Measurements from ENCODE around the gene ABCF2.

The ABCF2 gene

DNA sequence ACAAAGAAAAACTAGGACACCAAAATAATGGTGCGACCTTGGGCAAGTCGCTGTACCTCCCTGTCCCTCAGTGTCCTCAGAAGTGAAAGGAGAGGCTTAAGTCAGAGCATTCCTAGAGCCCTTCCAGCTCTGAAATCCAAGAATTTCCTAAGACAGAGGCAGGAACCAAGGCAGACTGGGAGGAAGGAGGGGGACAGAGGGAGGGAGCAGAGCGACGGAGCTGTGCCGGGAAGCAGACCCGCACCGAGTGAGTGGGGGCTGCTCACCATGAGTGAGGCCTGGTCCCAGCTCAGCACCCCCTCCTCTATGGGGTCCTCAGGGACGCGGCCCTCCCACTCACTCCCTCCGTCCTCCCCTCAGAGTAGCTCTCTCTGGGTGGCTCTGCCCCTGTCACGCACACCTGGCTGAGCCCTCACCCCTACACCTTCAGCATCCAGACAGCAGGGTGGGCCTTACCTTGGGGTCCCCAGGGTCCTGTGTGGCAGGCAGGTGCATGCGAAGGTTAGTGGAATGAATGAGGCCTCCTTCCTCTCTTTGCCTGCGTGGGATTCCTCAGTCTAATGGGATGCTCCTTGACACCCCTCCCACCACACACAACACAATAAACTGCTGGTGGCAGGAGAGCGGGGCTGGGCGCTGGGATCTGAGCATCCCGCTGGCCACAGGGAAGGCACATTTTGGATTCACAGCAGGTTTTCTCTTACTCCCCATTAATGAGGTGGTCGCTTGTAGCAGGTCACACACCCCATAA is 26.1 kb upstream of the ABCF2 start:
- DNase-seq (ENCODE audit: low read depth in 1 of 2, low spot score in 1 of 2), result no peak

DNA sequence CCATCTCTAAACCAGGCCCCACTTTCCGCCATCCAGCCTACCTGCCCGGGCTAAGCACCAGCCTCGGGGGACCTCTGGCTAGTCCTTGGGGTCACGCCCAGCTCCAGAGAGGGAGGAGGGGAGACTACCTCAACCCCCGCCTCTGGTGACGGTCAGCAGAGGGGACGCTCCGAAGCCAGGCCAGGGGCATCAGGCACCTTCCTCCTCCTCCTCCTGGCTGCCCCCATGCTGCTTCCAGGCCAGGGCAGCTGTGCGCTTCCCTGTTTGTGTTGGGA is 25.5 kb upstream of the ABCF2 start:
- DNase-seq (ENCODE audit: low read depth in 1 of 2, low spot score in 1 of 2), result no peak

DNA sequence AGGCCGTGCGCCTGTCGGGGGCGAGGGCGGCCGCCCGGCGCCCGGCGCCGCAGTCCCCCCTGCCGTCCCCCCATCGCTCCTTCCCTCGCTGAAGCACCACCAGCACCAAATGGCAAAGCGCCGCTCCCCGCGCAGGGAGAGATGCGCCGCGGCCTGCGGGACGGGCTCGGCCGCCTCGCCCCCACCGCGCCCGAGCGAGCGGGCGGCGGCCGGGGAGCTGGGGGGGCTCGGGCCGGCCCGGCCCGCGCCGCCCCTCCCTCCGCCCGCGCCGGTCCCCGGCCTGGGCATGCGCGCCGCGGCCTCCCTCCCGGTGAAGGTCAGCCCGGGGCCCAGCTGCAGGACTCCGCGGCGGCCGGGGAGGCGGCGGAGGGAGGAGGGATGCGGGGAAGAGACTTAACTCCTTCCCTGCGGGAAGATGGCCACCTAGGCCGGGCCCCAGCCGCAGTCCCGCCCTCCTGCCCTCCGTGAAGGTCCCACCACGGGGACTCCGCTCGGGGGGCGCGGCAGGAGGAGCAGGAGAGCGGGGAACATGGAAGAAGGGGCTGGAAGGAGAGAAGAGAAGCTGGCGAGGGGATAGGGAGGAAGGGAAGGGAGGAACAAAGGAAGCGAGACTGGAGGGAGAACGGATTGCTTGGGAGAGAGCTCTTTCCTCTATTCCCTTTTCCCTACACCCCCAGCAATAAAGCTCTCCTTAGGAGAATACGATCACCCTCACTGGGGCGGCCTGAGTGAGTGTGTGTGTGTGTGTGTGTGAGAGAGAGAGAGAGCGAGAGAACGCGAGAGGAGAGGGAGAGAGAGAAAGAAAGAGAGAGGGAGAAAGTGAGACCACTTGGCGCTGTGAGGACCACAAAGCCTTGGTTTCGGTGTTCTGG is 24.9 kb upstream of the ABCF2 start:
- DNase-seq (ENCODE audit: low read depth in 1 of 2, low spot score in 1 of 2), result no peak

DNA sequence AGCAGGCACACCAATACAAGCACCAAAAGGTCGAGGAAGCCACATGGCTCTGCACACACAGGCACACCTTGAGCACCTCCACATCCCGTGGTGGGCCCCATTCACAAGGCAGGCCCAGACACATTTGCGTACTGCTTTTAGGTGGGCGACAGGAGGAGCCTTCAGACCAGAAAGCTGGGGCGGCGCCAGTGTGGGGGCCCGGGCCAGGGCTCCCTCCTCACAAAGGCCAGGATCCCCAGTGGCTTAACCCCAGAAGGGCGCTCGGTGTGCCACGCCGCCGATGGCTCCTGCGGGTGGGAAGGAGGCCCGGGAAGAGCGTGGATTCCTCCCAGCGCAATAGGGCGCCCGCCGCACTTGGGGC is 24.3 kb upstream of the ABCF2 start:
- DNase-seq (ENCODE audit: low read depth in 1 of 2, low spot score in 1 of 2), result no peak

DNA sequence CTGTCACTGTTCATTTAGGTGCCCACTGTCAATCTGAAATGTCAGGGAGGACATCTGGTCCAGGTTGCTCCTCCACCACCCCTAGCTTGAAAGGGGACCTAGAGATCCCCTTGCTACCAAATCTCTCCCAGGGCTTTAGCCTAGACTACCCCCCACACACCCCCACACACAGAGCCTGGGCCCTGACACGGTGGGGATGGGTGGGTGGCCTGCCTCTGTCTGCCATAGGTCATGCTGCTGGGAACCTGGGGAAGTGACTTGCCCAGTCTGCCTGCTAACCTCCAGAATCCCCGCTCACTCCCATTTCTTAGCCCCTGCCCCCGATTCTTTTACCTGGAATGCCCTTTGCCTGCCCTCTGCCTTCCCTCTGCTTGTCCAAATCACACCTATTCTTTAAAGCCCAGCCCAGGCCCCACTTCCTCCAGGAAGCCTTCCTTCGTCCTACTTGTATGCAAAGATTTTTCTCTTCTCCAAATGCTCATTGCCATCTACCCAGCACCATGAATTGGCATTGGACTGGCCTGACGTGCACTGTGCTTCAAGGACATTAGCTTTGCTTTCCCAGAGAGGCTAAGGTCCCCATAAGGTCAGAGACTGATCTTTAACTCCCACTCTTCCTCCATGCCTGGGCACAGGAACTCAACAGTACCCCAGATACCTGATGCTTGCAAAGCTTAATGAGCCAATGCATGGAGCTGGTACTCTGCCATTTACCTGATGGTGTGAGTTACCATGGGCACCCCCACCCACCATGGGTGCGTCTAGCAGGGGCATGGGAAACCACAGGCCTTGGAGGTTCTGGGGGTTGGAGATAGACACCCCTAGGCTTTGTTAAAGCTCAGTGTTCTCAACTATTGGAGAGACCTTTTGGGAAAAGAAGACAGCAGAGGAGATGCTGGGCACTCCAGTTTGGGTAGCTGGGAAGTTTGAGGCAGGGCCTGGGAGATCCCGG is 23.5 kb upstream of the ABCF2 start:
- DNase-seq (ENCODE audit: low read depth in 1 of 2, low spot score in 1 of 2), result no peak

DNA sequence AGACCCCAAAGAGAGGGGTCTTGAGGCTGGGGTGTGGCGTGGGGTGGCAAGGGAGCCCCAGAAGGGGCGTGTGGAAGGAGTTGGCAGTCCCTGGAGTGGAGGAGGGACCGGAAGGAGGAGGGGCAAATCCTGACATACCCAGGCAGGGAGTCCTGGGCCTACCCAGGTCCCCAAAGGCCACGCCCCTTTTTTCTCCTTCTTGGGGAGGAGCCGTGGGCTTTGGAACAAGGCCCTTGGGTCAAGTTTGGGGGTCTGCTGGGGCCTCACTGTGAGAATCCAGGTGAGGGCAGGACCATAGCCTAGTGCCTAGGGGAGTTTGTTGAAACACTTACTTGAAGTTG is 22.7 kb upstream of the ABCF2 start:
- DNase-seq (ENCODE audit: low read depth in 1 of 2, low spot score in 1 of 2), result no peak

DNA sequence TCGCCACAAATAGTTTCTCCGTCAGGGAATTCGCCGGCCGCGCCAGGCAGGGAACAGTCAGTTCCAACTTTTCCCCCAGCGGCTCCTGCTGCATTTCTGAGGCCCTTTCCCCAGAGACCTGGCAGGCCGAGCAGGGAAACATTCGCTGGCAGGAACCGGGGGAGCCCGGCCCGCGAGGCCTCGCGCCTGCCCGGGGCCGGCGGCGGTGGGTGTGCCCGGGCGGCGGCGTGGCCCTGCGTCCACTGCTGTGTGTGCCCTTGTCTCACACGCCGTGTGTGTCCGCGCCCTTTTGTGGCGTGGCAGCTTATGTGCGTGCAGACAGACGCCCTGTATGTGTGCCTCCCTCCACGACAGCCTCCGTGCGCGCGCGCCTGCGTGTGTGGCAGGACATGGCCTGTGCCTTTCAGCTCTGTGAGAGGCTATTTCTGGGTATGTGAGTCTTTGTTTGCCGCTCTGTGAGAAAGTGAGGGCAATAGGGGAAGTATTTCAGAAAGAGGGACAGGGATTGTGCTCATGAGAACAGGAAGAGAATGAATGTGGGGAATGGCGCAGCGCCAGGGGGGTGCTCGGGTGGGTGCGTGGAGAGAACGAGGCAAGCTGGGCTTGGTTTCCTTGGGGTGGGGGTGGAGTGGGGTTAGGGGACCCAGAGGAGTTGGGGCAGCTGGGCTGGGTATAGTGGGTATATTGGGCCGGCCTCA is 22.2 kb upstream of the ABCF2 start:
- no peak for DNase-seq (ENCODE audit: low read depth in 1 of 2, low spot score in 1 of 2)

DNA sequence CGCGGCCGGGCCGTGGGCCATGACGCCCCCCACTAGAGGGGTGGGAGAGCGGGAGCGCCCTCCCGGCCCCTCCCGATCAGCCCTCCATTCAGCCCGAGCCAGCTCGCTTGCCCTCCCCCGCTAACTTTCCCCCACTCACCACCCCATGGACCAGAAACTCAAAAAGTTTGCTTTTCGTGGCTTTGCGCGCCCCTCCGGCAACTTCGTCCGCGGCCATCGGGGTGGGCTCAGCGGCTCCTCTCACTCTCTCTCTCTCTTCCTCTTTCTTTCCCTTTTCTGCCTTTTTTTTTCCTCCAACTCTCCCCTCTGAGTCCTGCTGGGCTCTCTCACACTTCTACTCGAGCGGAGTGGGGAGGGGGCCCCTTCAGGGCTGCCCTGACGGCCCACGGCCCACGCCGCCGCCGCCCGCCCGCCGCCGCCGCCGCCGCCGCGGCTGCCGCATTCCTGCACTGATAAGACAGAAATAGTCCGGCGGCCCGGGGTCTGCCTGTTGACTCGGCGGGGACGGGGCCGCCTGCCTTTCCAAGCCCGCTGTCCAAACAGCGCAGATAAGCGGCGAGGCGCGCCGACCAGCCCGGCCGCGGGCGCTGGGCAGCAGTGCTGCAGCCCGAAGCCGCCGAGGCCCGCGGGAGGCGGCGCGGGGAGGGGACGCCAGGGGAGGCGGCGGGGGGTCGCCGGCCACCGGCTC is 21.5 kb upstream of the ABCF2 start, which contains the start of gene SMARCD3:
TSS of gene SMARCD3 (minus strand) at position 349 of the 688 bp plus-strand sequence. CDS start at position 217, 132 bp downstream.
- DNase-seq (ENCODE audit: low read depth in 1 of 2, low spot score in 1 of 2), result no peak

DNA sequence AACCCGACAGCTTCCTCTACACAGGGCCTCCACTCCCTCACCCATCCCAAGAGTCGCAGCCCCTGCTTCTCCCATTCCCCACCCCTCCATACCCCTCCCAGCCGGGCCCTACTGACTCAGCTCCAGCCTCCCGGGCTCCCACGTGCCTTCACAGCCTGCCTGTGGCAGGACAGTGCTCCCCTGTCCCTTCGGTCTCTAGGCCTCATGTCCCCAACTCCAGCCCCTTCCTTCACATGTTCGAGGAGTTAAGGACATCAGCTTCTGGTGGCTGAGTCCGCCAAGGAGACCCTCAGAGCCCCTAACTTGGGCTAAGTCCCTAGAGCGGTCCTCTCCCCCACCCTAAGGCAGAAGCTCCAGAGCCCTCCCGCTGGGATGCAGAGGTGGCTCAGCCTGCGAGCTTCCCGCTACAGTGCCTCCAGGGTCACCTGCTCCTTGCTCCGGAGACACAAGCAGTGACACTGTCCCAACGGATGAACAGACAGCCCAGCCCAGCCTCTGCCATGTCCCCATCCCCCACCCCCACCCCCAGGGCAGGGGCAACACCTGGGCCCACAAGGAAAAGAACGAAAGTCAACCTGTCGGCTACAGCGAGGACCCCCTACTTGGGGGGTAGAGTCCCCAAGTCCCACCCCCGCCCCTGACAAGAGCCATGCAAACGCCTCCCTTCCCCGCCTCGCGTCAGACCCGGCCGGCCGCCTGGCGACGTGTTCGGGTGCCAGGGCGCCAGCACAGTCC is 20.8 kb upstream of the ABCF2 start:
- no peak for DNase-seq (ENCODE audit: low read depth in 1 of 2, low spot score in 1 of 2)

DNA sequence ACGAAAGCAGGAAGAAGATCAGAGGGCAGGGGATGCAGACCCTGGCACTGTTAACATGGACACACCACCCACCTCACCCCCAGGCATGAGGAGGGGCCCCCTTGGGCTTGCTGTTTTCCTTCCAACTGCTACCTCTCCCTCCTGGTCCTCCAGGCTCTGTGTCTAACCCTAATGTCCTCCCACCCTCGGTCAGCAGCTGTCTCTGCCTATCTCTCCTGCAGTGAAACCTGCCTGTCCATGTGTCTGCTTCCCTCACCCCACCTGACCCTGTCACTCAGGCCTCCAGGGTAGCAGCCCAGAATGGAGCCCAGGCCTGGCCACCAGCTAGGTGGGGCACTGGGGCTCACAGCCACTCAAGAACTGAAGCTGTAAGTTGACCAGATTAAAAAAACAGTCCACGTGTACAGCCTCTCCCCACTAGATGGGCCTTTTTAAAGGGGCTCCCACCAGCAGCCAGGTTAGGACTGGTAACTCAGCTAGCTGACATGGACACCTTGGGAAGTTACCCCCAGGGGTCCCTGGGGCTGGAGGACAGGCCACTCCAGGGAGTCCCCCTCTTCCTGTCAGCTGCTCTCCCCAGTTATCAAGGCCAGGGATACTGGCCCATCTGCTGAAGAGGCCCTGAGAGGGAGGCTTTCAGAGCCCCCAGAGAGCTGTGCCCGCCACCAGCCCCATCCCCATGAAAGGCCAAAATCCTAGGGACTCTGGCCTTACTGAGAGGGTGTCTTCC is 20.0 kb upstream of the ABCF2 start:
- no peak for DNase-seq (ENCODE audit: low read depth in 1 of 2, low spot score in 1 of 2)

DNA sequence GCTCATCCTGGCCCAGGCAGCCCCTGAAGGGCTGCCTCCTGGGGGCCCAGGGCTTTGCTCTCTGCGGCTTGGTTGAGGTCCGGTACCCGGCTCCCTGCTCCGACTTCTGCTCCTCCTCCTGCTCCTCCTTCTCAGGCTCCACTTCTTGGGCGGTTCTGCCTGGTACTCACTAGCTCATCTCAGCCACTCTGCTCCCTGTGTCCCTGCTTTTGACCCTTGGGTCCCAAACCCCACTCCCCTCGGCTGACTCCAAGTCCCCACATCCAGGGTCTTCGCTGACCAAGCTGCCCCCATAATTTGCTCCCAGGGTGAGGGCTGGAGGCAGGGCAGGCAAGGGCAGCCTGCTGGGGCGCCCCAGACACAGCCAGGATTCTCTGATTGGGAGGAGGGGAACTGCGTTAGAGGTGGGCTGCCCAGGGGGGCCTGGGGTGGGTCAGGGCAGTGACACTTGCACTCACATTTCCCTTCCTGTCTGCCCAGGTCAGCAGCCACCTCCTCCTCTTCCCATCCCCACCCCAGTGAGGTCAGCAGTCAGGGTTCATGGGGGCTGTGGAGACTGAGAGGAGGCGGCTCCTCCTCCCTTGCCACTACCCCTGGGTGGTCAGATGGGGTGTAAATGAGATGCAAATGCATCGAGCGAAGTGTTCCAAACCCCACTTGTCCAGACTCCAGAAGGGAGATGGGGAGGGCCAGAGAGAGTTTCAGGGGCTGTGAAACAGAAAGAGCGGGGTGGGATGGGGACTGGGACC is 19.3 kb upstream of the ABCF2 start:
- no peak for DNase-seq (ENCODE audit: low read depth in 1 of 2, low spot score in 1 of 2)

DNA sequence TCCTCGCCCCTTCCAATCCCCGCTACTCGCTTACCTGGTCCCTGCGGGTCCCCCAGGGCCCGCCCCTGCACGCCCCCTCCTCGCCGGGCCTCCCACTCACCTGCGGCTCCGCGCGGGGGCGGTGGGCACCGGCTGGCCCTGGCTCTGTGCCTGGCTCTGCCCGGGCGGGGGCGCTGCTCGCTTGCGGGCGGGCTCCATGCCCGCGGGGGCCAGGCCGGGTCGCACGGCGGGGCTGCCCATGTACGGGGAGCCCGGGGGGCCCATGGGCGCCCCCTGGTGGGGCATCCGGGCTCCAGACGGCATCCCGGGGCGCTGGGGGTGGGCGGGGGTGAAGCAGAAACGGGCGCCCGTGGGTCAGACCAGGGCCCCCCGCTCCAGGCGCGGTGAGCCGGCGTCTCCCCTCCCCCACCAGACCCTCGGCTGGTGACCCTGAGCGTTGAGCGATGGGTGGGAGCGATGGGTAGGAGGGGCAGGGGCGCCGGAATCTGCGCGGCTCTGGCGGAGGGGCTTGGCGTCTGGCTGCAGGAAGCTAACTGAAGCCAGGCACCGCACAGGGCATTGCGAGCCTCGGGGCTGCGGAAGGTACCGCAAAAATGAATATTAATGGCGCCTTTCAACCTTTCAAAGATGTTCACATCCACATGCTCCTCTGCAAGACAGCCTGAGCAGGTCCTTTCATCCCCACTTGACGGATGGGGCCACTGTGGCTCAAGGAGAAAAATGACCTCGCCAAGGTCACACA is 18.5 kb upstream of the ABCF2 start:
- DNase-seq (ENCODE audit: low read depth in 1 of 2, low spot score in 1 of 2), result peak; percentile 30 to 59

DNA sequence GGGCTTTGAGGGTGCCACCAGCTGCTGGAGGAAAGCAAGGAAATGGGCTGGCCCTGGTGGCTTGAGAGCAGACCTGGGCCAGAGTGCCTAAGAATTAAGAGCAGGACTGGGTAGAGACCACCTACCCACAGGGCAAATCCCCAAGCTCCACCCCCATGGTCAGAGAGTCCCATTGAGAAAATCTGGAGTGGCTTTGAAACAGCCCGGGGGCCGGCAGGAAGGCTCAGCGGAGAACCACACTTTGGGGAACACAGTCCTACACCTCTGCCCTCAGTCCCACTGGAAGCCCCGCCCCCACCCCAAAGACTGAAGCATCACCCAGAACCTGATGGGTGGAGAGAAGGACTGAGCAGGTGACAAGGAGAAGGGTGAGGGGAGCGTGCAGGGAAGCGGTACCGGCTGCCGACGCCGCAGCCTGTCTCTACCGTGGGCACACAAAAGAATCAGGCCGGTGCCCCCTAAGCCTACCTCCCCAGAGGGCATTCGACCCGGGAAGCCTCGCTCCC is 17.9 kb upstream of the ABCF2 start:
- DNase-seq (ENCODE audit: low read depth in 1 of 2, low spot score in 1 of 2), result no peak

DNA sequence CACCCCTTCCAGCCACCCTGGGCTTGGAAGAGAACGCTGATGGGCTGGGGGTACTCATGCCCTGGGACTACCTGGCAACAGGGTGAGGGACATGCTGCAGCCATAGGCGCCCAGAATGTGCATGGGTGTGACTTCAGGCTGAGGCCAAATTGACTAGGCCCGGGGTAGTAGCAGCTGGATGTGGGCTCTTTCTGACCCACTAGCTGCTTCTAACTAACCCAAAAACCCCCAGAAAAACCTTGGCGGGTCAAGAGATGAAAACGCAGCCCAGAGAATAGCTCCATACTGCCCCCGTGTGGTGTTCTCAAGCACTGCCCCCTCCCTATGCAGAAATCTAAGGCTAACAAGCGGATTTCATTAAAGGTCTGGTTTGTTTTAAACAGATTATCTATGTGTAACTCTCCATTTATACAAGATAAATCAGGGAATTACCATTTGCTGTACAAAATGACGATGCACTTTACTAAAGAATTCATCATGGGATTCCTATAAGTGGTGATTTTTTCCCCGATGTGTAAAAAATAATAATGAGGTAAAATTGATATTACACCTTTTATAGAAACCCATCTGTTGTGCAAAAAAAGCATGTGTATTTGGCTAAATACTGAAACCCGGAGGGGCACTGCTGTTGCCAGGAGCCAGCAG is 17.3 kb upstream of the ABCF2 start:
- no peak for DNase-seq (ENCODE audit: low read depth in 1 of 2, low spot score in 1 of 2)

DNA sequence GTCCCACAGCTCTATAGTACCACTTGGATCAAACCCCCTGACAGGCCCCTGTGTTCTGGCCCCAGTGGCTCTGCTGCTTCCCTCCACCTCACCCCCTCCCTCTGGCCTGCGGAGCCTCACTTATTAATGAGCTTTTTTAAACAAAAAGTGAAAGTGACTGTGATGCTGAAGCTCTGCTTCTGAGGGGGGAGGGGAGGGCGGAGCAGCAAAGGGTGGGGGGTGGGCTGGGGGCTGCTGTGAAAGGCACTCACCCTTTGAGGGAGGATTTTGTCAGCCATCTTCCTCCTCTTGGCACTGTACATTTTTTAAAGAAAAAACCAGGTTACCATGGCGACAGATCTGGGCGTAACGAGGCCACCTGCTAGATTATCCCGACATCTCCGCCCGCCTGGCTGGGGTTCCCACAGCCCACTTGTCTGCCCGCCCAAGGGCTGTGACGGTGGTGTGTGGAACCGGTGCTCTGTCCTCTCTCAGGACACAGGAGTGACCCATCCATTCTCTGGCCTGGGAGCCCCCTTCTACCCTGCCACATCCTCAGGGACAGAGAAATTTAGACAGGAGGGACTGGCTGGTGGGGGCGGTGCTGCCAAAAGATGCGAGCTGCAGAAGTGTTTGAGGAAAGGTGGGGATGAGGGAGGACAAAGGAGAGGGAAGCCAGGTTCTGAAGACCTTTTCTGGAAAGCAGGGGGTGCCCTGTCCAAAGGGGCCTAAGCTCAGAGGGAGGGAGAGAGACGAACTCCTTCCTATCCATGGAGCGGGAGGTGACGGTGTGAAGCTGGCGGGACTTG is 16.6 kb upstream of the ABCF2 start:
- no peak for DNase-seq (ENCODE audit: low read depth in 1 of 2, low spot score in 1 of 2)

DNA sequence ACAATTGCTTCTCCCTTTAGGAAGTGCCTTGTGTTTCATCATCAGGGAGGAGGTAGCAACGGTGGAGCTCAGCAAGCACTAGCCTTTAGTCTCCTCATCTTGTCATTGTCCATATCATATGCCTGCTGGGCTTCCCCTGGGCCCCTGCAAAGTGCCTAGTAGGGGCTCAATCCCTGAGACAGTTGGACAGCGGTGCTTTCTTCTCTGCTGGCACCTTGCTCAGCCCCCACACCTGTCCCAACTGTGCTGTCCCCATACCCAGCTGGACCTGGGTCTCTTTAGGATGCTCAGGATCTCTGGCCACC is 16.0 kb upstream of the ABCF2 start:
- DNase-seq (ENCODE audit: low read depth in 1 of 2, low spot score in 1 of 2), result no peak
